Measurements from ENCODE around the gene SOCS6.

SOCS6 gene

GRCh38 chr18:70276416-70277191 lies 12.2 kb upstream of the SOCS6 start:
- no peak for FAIRE-seq
- DNase-seq (ENCODE audit: insufficient read length, low spot score): no peak
- TF ChIP-seq POLR2A (IDR thresholded peaks at IDR 0.05; ENCODE audit: low read depth, low read length): no peak

DNA sequence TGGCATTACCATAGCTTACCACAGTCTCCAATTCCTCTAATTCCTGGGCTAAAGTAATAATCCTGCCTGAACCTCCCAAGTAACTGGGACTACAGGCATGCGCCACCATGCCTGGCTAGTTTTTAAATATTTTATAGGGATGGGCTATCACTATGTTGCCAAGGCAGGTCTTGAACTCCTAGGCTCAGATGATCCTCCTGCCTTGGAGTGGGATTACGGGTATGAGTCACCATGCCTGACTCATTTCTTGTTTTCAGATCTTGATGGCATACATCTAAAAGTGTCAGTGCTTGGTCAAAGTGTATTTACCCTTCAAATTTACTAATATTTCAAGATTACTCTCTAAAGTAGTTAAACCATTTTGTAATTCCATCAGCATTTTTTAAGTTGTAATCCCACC lies 9.4 kb upstream of the SOCS6 start:
- no peak for TF ChIP-seq POLR2A (IDR thresholded peaks at IDR 0.05; ENCODE audit: low read depth, low read length)
- DNase-seq (ENCODE audit: insufficient read length, low spot score) (no peak), FAIRE-seq (no peak)

DNA sequence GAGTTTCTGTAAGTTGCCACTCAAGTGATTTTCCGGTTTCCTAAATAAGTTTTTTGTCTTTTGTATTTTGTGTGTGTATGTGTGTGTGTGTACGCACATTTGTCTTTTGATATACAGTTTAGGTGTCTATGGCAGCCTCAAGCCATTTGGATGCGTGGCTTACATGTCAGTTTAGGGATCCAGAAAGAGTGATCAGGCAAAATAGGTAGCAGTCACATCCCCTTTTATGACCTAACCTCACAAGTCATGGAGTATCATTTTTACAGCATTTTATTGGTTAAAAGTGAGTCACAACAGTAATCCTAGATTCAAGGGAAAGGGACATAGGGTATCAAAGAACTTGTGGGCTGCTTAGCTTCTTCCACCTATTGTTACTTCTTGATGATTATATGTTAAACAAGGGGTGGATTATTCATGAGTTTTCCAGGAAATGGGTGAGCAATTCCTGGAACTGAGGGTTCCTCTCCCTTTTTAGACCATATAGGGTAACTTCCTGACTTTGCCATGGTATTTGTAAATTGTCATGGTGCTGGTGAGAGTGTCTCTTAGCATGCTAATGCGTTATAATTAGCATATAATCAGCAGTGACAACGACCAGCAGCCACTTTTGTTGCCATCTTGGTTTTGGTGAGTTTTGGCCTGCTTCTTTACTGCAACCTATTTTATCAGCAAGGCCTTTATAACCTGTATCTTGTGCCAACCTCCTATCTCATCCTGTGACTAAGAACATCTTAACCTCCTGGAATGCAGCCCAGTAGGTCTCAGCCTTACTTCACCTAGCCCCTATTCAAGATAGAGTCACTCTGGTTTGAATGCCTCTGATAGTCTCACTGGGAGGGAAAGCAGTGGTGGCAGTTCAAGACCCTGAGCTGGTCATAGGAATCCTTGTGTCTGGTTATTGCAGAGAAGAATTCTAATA lies 8.6 kb upstream of the SOCS6 start:
- no peak for TF ChIP-seq POLR2A (IDR thresholded peaks at IDR 0.05; ENCODE audit: low read depth, low read length)
- DNase-seq (ENCODE audit: insufficient read length, low spot score) (no peak), FAIRE-seq (peak; percentile 74)

GRCh38 chr18:70284976-70285620 lies 3.7 kb upstream of the SOCS6 start:
- FAIRE-seq: no peak
- TF ChIP-seq POLR2A (IDR thresholded peaks at IDR 0.05; ENCODE audit: low read depth, low read length): no peak
- DNase-seq (ENCODE audit: insufficient read length, low spot score): no peak

GRCh38 chr18:70287731-70288130 lies 1.1 kb upstream of the SOCS6 start:
- FAIRE-seq: no peak
- TF ChIP-seq POLR2A (IDR thresholded peaks at IDR 0.05; ENCODE audit: low read depth, low read length): no peak
- no peak for DNase-seq (ENCODE audit: insufficient read length, low spot score)

GRCh38 chr18:70288171-70288850 lies 534 bp upstream of the SOCS6 start:
- TF ChIP-seq POLR2A (IDR thresholded peaks at IDR 0.05; ENCODE audit: low read depth, low read length): no peak
- DNase-seq (ENCODE audit: insufficient read length, low spot score) (no peak), FAIRE-seq (no peak)

GRCh38 chr18:70289351-70290312 lies 787 bp downstream of the SOCS6 start:
- FAIRE-seq (no peak), DNase-seq (ENCODE audit: insufficient read length, low spot score) (no peak)
- 0 out of 2 replicates have a peak, but pooled peaks have one; percentile 5 for TF ChIP-seq POLR2A (IDR thresholded peaks at IDR 0.05; ENCODE audit: low read depth, low read length)

DNA sequence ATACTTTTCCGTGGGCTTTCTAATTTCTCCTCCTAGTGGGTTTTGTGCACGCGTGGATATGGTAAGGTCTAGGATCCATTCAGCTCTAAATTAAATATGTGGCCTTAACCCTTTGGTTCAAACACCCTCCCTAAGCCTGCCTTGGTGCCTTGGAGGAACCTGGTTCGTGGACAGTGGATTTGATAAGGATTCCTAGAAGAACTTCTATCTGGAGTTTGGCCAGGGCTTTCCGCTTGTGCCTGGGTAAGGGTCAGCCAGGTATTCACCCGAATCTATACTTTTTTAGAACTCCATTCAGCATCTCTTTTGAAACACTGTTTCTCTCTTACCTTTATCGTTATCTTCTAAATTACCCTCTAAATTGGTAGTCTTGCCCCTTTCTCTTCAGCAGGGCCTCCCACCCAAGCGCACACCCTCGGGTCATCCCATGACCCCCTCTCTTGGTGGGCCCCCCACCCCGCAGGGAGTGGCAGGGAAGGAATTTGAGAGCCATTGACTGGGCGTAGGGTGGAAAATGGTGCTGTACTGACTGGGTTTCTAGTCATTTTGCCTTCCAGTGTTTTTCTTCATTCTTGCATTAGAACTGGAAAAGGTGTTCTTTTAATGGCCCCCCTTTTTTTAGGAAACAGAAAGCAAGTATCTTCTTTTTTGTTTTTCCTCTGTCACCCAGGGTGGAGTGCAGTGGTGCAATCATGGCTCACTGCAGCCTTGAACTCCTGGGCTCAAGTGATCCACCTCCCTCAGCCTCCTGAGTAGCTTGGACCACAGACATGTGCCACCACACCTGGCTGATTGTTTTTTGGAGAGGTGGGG lies 1.8 kb downstream of the SOCS6 start:
- DNase-seq (ENCODE audit: insufficient read length, low spot score) (no peak), FAIRE-seq (no peak)
- TF ChIP-seq POLR2A (IDR thresholded peaks at IDR 0.05; ENCODE audit: low read depth, low read length): no peak

DNA sequence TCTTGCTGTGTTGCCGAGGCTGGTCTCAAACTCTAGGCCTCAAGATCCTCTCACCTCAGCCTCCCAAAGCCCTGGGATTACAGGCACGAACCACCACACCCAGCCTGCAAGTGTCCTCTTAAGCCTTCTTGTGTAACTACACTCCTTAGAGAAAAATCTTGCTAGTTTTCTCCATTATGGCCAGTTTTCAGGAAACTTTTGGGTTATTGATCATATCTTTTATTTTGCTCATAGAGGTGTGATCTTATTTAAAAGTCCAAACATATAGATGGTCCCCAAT lies 2.4 kb downstream of the SOCS6 start:
- no peak for FAIRE-seq
- no peak for DNase-seq (ENCODE audit: insufficient read length, low spot score)
- TF ChIP-seq POLR2A (IDR thresholded peaks at IDR 0.05; ENCODE audit: low read depth, low read length): no peak

GRCh38 chr18:70292628-70293027 lies 3.8 kb downstream of the SOCS6 start:
- no peak for TF ChIP-seq POLR2A (IDR thresholded peaks at IDR 0.05; ENCODE audit: low read depth, low read length)
- no peak for DNase-seq (ENCODE audit: insufficient read length, low spot score)
- FAIRE-seq: no peak

DNA sequence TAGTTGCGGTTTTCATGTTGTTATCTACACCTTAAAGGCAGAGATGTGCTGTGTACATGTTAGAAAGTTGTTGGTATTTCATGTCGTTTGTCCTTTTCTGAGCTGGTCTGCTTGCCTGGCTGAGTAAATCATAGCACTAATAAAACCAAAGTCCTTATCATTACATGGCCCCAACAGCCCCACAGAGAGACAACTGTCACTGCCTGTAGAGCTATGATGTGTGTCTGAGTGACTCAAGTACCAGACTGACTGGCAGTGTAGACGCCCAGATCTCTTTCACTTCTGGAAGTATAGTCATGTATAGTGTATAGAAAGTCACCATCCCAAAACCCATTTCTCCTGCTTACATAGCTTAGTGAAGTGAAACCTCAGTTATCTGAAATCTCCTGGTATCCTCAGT lies 4.3 kb downstream of the SOCS6 start:
- no peak for FAIRE-seq
- TF ChIP-seq POLR2A (IDR thresholded peaks at IDR 0.05; ENCODE audit: low read depth, low read length): no peak
- no peak for DNase-seq (ENCODE audit: insufficient read length, low spot score)
